OCI-LY1 (cell line): Measurements from ENCODE around the gene CDPF1.

Experiments used
- H2AFZ ChIP-seq: fragments of 200-600 bp; sonication (generic), shearing (Covaris generic); 2 replicates; pipeline ENCODE4 v1.6.0; 2014; ENCODE audit warnings: antibody characterized with exemption, mild to moderate bottlenecking, low read length
- H3F3A ChIP-seq: fragments of 200-600 bp; sonication (generic), shearing (Covaris generic); 2 replicates; pipeline ENCODE4 v1.6.0; 2014; ENCODE audit warnings: mild to moderate bottlenecking, antibody characterized with exemption, low read length, moderate library complexity; ENCODE audit not compliant: insufficient read depth
- H3K27ac ChIP-seq: fragments of 200-600 bp; sonication (generic); 2 replicates; pipeline ENCODE4 v1.5.1; 2014; ENCODE audit warnings: low read length, mixed run types, mild to moderate bottlenecking, low read depth; ENCODE audit not compliant: poor library complexity, severe bottlenecking
- H3K27me3 ChIP-seq: fragments of 200-600 bp; sonication (generic); 2 replicates; pipeline ENCODE4 v1.6.0; 2014; ENCODE audit warnings: antibody characterized with exemption, mild to moderate bottlenecking, low read length, moderate library complexity; ENCODE audit not compliant: insufficient read depth
- H3K36me3 ChIP-seq: fragments of 200-600 bp; sonication (generic); 2 replicates; pipeline ENCODE4 v1.6.1; 2014; ENCODE audit warnings: mild to moderate bottlenecking, antibody characterized with exemption, low read length, moderate library complexity, mixed read lengths; ENCODE audit not compliant: insufficient read depth
- H3K4me1 ChIP-seq: fragments of 200-600 bp; sonication (generic); 2 replicates; pipeline ENCODE4 v1.5.1; 2014; ENCODE audit warnings: mild to moderate bottlenecking, low read length, moderate library complexity; ENCODE audit not compliant: insufficient read depth, severe bottlenecking
- H3K4me2 ChIP-seq: fragments of 200-600 bp; sonication (generic), shearing (Covaris generic); 2 replicates; pipeline ENCODE4 v1.6.1; 2014; ENCODE audit warnings: low read length
- H3K4me3 ChIP-seq: fragments of 200-600 bp; sonication (generic); 2 replicates; pipeline ENCODE4 v1.5.1; 2014; ENCODE audit warnings: low read length, low read depth, mild to moderate bottlenecking, mixed read lengths; ENCODE audit not compliant: poor library complexity, severe bottlenecking
- H3K79me2 ChIP-seq: fragments of 200-600 bp; shearing (Covaris generic); 2 replicates; pipeline ENCODE4 v1.6.1; 2016; ENCODE audit warnings: mixed run types, low read length, mixed read lengths; ENCODE audit not compliant: insufficient read depth
- H3K9ac ChIP-seq: fragments of 200-600 bp; sonication (generic), shearing (Covaris generic); 2 replicates; pipeline ENCODE4 v1.6.1; 2014; ENCODE audit warnings: mild to moderate bottlenecking, low read length, mixed read lengths
- H3K9me2 ChIP-seq: fragments of 200-600 bp; sonication (generic), shearing (Covaris generic); 2 replicates; pipeline ENCODE4 v1.6.1; 2014; ENCODE audit warnings: low read depth, mild to moderate bottlenecking, low read length, mixed read lengths
- H3K9me3 ChIP-seq: fragments of 200-600 bp; shearing (Covaris generic); 2 replicates; pipeline ENCODE4 v1.6.1; 2014; ENCODE audit warnings: low read length, mixed read lengths
- H4K20me1 ChIP-seq: fragments of 200-600 bp; sonication (generic), shearing (Covaris generic); 2 replicates; pipeline ENCODE4 v1.6.0; 2016; ENCODE audit warnings: mild to moderate bottlenecking, low read length; ENCODE audit not compliant: insufficient read depth
- CTCF ChIP-seq: fragments of 200-600 bp; sonication (generic), shearing (Covaris generic); IDR thresholded peaks from 2 replicates; pipeline ENCODE4 v1.5.1; 2017; ENCODE audit warnings: mild to moderate bottlenecking, antibody characterized with exemption, low read length, moderate library complexity, mixed read lengths
- EZH2 ChIP-seq: fragments of 200-600 bp; sonication (generic), shearing (Covaris generic); IDR thresholded peaks from 2 replicates; pipeline ENCODE4 v1.8.0; 2017; ENCODE audit warnings: borderline replicate concordance, mixed run types, mild to moderate bottlenecking, antibody characterized with exemption, low read length, moderate library complexity, mixed read lengths

The CDPF1 gene

GRCh38 chr22:46262449-46263215 lies 12.5 kb upstream of the CDPF1 start:
- peaks cover 7% of the 10 kb centered on the region; the same call in 1 of the 2 replicates for H3K9me3 ChIP-seq
- no peak overlapping the region for H3K9ac ChIP-seq
- TF ChIP-seq CTCF, result no peak
- peaks cover under 1% of the 10 kb centered on the region; the same call in 1 of the 2 replicates for H3K27me3 ChIP-seq
- no peaks in the 10 kb centered on the region for H4K20me1 ChIP-seq
- no peaks in the 10 kb centered on the region for H3K79me2 ChIP-seq
- H2AFZ ChIP-seq, result no peak overlapping the region
- no peaks in the 10 kb centered on the region for H3F3A ChIP-seq
- no peak overlapping the region for H3K4me3 ChIP-seq
- H3K27ac ChIP-seq, result no peak overlapping the region
- no peaks in the 10 kb centered on the region for H3K9me2 ChIP-seq
- no peak overlapping the region for H3K4me2 ChIP-seq
- no peaks in the 10 kb centered on the region; the same call in 1 of the 2 replicates for H3K36me3 ChIP-seq
- H3K4me1 ChIP-seq, result no peaks in the 10 kb centered on the region

- Histone ChIP-seq H4K20me1 (no peaks in the 10 kb centered on the region), H3K4me1 (no peaks in the 10 kb centered on the region), H3F3A (no peaks in the 10 kb centered on the region), H3K9me3 (no peaks in the 10 kb centered on the region; the same call in 1 of the 2 replicates), H3K9ac (no peak overlapping the region), H3K9me2 (no peaks in the 10 kb centered on the region), H3K27ac (no peak overlapping the region), H3K36me3 (no peaks in the 10 kb centered on the region; the same call in 1 of the 2 replicates), H2AFZ (no peak overlapping the region), H3K27me3 (peaks cover 13% of the 10 kb centered on the region; the same call in 1 of the 2 replicates), H3K4me2 (no peak overlapping the region), H3K79me2 (no peaks in the 10 kb centered on the region), H3K4me3 (no peak overlapping the region)
- no peak for TF ChIP-seq CTCF
- TF ChIP-seq EZH2, result no peak
Measured at GRCh38 chr22:46260038-46260437, 9.9 kb upstream of the CDPF1 start.

GRCh38 chr22:46259374-46259773 lies 9.3 kb upstream of the CDPF1 start:
- H4K20me1 ChIP-seq, result no peaks in the 10 kb centered on the region

More at GRCh38 chr22:46259374-46259773, 9.3 kb upstream of the CDPF1 start:
- H3K79me2 ChIP-seq, result no peaks in the 10 kb centered on the region
- H3K9me2 ChIP-seq, result no peaks in the 10 kb centered on the region
- no peak for TF ChIP-seq CTCF
- TF ChIP-seq EZH2, result no peak
- H3K36me3 ChIP-seq, result no peaks in the 10 kb centered on the region
- no peak overlapping the region for H3K27ac ChIP-seq
- 0 out of 2 replicates have a peak, but pooled peaks cover 13% of the 10 kb centered on the region for H3K27me3 ChIP-seq
- no peak overlapping the region for H3K4me2 ChIP-seq
- no peaks in the 10 kb centered on the region for H3F3A ChIP-seq
- H3K9ac ChIP-seq, result no peak overlapping the region
- H3K4me1 ChIP-seq, result no peaks in the 10 kb centered on the region
- no peaks in the 10 kb centered on the region; the same call in 1 of the 2 replicates for H3K9me3 ChIP-seq
- no peak overlapping the region for H2AFZ ChIP-seq
- H3K4me3 ChIP-seq, result no peak overlapping the region
